Mesothelial cell of epicardium (in vitro differentiated cells): Measurements from ENCODE around the gene DQX1. TPM values are rescaled to one million over a fixed set of nuclear protein-coding genes. Genes with fewer than 3 reads are reported as not detected.
"Not testable (repeated sequence)": the region's sequence is repeated elsewhere in the genome, so short reads cannot be mapped to it uniquely, and the experiment has no call there.

Source experiments
- DNase-seq, 2 experiments: peaks; one replicate each; pipeline ENCODE4 v3.0.0; 2021; ENCODE audit warnings: low spot score in 2 of 2; ENCODE audit not compliant: unreplicated experiment in 2 of 2
- H3K27ac Mint-ChIP-seq: 2 replicates; pipeline ENCODE4 v1.8.0; 2021; ENCODE audit warnings: mixed read lengths
- H3K27me3 Mint-ChIP-seq: 2 replicates; pipeline ENCODE4 v1.8.0; 2021; ENCODE audit warnings: low read depth, mixed read lengths
- H3K36me3 Mint-ChIP-seq: 2 replicates; pipeline ENCODE4 v1.8.0; 2021; ENCODE audit warnings: mixed read lengths
- H3K4me1 Mint-ChIP-seq: 2 replicates; pipeline ENCODE4 v1.8.0; 2021; ENCODE audit warnings: mixed read lengths
- H3K4me3 Mint-ChIP-seq: 2 replicates; pipeline ENCODE4 v1.8.0; 2021; ENCODE audit warnings: mild to moderate bottlenecking, moderate library complexity, mixed read lengths
- H3K9me3 Mint-ChIP-seq: 2 replicates; pipeline ENCODE4 v1.8.0; 2021; ENCODE audit warnings: mixed read lengths
- total RNA-seq: library from RNA; stranded (reverse); gene quantifications from 3 replicates; pipeline ENCODE4 v1.2.1, GENCODE V29; 2021
- TF ChIP-seq, protein P1 (sequence below): fragments of 200-600 bp; sonication (generic); IDR thresholded peaks from one replicate; pipeline ENCODE4 v1.5.0; 2021; ENCODE audit warnings: antibody characterized with exemption; ENCODE audit not compliant: unreplicated experiment

DQX1 gene
- total RNA-seq, 1 donor from 2014 or later = 0.42 TPM

DNA sequence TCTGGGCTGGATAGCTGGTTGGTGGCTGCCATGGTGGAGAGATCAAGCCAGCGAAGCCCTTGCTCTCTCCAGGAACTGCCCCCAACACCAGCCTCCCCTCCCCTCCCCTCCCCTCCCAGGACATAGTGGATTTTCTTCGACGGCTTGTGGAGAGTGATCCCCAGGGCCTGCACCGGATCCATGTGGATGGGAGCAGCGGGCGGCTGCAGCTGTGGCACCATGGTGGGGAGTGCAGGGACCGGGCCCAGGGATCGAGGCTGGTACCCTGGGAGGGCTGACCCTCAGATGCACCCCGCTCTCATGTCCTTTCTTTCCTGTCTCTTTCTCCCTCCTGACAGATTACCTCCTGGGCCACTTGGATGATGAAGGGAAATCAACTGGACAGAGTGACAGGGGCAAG lies 36.1 kb downstream of the DQX1 start:
- H3K36me3 Mint-ChIP-seq = peaks cover 30% of the 10 kb centered on the region
- TF ChIP-seq, protein P1, sequence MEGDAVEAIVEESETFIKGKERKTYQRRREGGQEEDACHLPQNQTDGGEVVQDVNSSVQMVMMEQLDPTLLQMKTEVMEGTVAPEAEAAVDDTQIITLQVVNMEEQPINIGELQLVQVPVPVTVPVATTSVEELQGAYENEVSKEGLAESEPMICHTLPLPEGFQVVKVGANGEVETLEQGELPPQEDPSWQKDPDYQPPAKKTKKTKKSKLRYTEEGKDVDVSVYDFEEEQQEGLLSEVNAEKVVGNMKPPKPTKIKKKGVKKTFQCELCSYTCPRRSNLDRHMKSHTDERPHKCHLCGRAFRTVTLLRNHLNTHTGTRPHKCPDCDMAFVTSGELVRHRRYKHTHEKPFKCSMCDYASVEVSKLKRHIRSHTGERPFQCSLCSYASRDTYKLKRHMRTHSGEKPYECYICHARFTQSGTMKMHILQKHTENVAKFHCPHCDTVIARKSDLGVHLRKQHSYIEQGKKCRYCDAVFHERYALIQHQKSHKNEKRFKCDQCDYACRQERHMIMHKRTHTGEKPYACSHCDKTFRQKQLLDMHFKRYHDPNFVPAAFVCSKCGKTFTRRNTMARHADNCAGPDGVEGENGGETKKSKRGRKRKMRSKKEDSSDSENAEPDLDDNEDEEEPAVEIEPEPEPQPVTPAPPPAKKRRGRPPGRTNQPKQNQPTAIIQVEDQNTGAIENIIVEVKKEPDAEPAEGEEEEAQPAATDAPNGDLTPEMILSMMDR = no peak
- H3K27me3 Mint-ChIP-seq = no peaks in the 10 kb centered on the region
- no peaks in the 10 kb centered on the region for H3K9me3 Mint-ChIP-seq
- no peaks in the 10 kb centered on the region for H3K4me1 Mint-ChIP-seq
- DNase-seq = no peak
- no peak overlapping the region for H3K27ac Mint-ChIP-seq
- no peak overlapping the region for H3K4me3 Mint-ChIP-seq

DNA sequence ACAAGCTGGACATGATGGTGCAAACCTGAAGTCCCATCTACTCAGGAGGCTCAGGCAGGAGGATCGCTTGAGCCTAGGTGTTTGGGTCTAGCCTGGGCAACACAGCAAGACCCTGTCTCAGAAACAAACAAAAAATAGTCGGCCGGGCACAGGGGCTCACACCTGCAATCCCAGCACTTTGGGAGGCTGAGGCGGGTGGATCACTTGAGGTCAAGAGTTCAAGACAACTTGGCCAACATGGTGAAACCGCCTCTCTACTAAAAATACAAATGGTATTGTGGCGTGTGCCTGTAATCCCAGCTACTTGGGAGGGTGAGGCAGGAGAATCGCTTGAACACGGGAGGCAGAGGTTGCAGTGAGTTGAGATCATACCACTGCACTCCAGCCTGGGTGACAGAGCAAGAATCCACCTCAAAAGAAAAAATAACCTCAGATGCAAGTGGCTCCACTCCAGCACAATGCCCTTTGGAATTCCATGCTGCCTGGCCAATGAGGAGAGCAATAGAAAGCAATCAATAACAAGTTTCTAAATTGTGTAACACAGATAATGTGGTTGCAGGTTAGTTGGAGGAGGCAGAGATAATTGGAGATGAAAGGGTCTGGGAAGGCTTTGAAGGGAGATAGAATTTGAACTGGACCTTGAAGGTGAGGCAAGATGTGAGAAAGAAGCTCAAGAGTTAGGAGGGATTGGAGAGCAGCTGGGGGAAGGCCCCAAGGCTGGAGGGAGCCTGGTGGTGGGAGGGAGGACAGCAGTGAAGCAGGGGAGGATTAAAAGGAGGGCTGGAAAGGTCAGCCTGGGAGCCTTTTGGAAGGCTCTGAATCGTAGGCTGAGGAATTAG lies 37.2 kb downstream of the DQX1 start:
- H3K36me3 Mint-ChIP-seq = peaks cover 24% of the 10 kb centered on the region
- no peaks in the 10 kb centered on the region for H3K27me3 Mint-ChIP-seq
- H3K4me3 Mint-ChIP-seq = no peak overlapping the region
- H3K4me1 Mint-ChIP-seq = no peaks in the 10 kb centered on the region
- H3K27ac Mint-ChIP-seq = no peak overlapping the region
- TF ChIP-seq, protein P1 = no peak
- DNase-seq = no peak
- no peaks in the 10 kb centered on the region for H3K9me3 Mint-ChIP-seq

DNA sequence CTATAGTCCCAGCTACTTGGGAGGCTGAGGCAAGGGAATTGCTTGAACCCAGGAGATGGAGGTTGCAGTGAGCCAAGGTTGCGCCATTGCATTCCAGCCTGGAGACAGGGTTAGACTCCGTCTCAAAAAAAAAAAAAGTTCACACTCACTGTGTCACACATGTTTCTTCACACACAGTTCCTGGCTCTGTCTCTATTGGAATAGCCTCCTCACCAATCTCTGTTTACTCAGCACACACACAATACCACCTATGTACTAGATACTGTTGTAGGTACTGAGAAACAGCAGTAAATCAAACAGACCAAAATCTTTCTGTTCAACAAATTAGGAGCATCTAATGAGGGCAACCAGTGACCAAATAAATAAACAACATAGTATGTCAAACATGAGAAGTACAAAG lies 39.9 kb downstream of the DQX1 start:
- TF ChIP-seq, protein P1 = no peak
- peaks cover 12% of the 10 kb centered on the region for H3K4me1 Mint-ChIP-seq
- peaks cover 11% of the 10 kb centered on the region for H3K36me3 Mint-ChIP-seq
- H3K9me3 Mint-ChIP-seq = no peaks in the 10 kb centered on the region
- no peak overlapping the region for H3K4me3 Mint-ChIP-seq
- no peaks in the 10 kb centered on the region for H3K27me3 Mint-ChIP-seq
- H3K27ac Mint-ChIP-seq = no peak overlapping the region
- DNase-seq = no peak

DNA sequence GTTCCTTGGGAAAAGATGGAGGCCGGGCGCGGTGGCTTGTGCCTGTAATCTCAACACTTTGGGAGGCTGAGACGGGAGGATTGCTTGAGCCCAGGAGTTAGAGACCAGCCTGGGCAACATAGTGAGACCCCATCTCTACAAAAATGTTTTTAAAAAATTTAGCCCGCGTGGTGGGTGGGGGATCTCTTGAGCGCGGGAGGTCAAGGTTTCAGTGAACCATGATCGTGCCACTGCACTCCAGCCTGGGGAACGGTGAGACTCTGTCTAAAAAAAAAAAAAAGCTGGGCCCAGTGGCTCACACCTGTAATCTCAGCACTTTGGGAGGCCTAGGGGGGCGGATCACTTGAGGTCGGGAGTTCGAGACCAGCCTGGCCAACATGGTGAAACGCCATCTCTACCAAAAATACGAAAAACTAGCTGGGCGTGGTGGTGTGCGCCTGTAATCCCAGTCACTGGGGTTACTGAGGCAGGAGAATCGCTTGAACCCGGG lies 42.3 kb downstream of the DQX1 start:
- not testable (repeated sequence) for H3K27me3 Mint-ChIP-seq, DNase-seq, H3K9me3 Mint-ChIP-seq, H3K36me3 Mint-ChIP-seq
- peak overlapping the region; percentile 100 for H3K4me3 Mint-ChIP-seq
- peak overlapping the region; percentile 99 for H3K27ac Mint-ChIP-seq
- H3K4me1 Mint-ChIP-seq = peaks cover 18% of the 10 kb centered on the region

DNA sequence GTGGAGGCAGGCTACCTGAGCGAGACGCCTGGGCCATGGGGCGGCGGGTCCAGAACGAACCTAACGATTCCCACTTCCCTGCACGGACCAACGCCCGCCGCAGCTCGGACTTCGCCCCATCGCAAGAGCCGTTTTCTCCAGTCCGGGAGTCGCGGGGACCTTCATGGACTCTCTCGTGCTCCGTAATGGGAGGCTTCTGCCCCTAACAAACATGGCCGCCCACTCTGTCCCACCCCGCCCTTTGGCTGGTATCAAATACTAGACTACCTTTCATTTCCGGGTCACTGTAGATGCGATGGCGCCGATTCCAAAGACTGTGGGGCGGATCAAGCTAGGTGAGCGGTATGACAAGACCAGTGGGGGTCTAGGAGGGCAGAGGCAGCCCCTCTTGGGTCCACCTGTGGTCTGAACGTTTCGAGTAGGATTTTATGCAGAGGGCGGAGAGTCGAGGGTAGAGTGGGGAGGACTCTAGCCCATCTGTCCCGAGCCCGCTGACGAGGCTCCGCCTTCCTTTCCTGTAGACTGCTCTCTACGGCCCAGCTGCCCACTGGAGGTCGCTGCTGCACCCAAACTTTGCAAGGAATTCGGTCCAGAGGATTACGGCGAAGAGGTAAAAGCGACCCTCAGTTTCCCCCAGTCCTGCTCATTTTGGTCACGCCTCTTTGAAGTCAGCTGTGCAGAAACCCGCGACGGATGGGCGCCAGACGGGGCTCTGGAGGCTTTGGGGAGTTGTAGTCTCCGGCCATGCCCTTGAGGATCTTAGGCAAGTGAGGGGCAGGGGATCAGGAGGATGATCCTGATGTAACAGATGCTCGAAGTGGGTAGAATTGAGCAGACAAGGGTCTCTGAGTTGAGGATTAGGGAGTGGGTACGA lies 43.0 kb downstream of the DQX1 start, which contains the start of the genes CCDC142 and TTC31:
CCDC142 (minus strand) TSS at position 198 of the 874 bp plus-strand sequence; CDS start at position 37, 161 bp downstream.
TTC31 (plus strand) TSS at position 281 of the 874 bp plus-strand sequence; CDS start at position 296, 15 bp downstream.
- Mint-ChIP-seq H3K9me3 (no peaks in the 10 kb centered on the region), H3K4me1 (peaks cover 18% of the 10 kb centered on the region), H3K27me3 (no peaks in the 10 kb centered on the region), H3K27ac (peak within 1 kb of the TSS; percentile 99), H3K4me3 (peak within 1 kb of the TSS; percentile 100), H3K36me3 (peaks cover 4% of the 10 kb centered on the region)
- peak; percentile 75 to 93 for DNase-seq
- TF ChIP-seq, protein P1 = peak; percentile 67
